Measurements from ENCODE around the gene TMEM106C. TPM values are rescaled to one million over a fixed set of nuclear protein-coding genes. Genes with fewer than 3 reads are reported as not detected.

TMEM106C gene
- total and polyA plus RNA-seq, 2 donors from 2014 or later = 51.7 to 126 TPM

- H3K36me3 ChIP-seq (ENCODE audit: control insufficient read depth in 2 of 3, insufficient read depth in 3 of 3, low read length in 3 of 3) = no peaks in the 10 kb centered on the region
- H3K27me3 ChIP-seq (ENCODE audit: control insufficient read depth, insufficient read depth, low read length) = no peaks in the 10 kb centered on the region
- no peak overlapping the region for H3K4me3 ChIP-seq (ENCODE audit: low read length in 3 of 3)
- intact Hi-C loops (cut with DNase I) = no loop called here
- TF ChIP-seq, protein P1, sequence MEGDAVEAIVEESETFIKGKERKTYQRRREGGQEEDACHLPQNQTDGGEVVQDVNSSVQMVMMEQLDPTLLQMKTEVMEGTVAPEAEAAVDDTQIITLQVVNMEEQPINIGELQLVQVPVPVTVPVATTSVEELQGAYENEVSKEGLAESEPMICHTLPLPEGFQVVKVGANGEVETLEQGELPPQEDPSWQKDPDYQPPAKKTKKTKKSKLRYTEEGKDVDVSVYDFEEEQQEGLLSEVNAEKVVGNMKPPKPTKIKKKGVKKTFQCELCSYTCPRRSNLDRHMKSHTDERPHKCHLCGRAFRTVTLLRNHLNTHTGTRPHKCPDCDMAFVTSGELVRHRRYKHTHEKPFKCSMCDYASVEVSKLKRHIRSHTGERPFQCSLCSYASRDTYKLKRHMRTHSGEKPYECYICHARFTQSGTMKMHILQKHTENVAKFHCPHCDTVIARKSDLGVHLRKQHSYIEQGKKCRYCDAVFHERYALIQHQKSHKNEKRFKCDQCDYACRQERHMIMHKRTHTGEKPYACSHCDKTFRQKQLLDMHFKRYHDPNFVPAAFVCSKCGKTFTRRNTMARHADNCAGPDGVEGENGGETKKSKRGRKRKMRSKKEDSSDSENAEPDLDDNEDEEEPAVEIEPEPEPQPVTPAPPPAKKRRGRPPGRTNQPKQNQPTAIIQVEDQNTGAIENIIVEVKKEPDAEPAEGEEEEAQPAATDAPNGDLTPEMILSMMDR (IDR thresholded peaks at IDR 0.05; ENCODE audit: borderline replicate concordance, extremely low read depth, insufficient read depth) = no peak
- no peaks in the 10 kb centered on the region for H3K9me3 ChIP-seq (ENCODE audit: control insufficient read depth in 2 of 3, insufficient read depth in 1 of 3, low read length in 3 of 3)
- no peaks in the 10 kb centered on the region for H3K4me1 ChIP-seq (ENCODE audit: control insufficient read depth in 2 of 3, insufficient read depth in 2 of 3, low read depth in 1 of 3, low read length in 3 of 3)
- no peak for FAIRE-seq
- DNase-seq = peak in 2 of 5 donors; percentile 35 to 69
- H3K27ac ChIP-seq (ENCODE audit: low read depth in 2 of 2, low read length in 2 of 2) = no peak overlapping the region
- H3K9ac ChIP-seq (ENCODE audit: low read length in 3 of 3) = no peak overlapping the region
Observed at GRCh38 chr12:47990351-47991105, 27.1 kb downstream of the TMEM106C start.

- DNase-seq (peak in 2 of 5 donors; percentile 56 to 63), FAIRE-seq (no peak)
- TF ChIP-seq, protein P1 (IDR thresholded peaks at IDR 0.05; ENCODE audit: borderline replicate concordance, extremely low read depth, insufficient read depth) = no peak
Observed at GRCh38 chr12:47991106-47992061, 28.0 kb downstream of the TMEM106C start.

DNA sequence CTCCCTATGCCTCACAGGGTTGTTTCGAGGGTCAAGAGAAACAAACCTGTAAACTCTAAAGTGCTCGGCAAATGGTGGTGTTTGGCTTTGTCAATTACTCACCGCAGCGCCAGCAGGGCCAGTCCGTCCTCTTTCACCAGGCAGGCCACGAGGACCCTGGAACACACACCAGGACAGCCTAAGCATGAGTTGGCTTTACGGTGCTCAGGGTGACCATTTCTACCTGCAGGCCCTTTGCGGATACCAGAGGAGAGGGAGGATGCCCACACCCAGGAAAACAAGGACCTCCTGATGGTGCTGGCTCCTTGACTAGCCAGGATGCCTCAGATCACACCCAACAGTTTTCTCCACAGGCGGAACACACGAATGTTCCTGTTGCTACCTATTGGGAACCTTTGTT lies 29.4 kb downstream of the TMEM106C start:
- Histone ChIP-seq H3K9me3 (ENCODE audit: control insufficient read depth in 2 of 3, insufficient read depth in 1 of 3, low read length in 3 of 3) (no peaks in the 10 kb centered on the region), H3K4me3 (ENCODE audit: low read length in 3 of 3) (no peak overlapping the region), H3K4me1 (ENCODE audit: control insufficient read depth in 2 of 3, insufficient read depth in 2 of 3, low read depth in 1 of 3, low read length in 3 of 3) (no peaks in the 10 kb centered on the region), H3K9ac (ENCODE audit: low read length in 3 of 3) (no peak overlapping the region), H3K36me3 (ENCODE audit: control insufficient read depth in 2 of 3, insufficient read depth in 3 of 3, low read length in 3 of 3) (no peaks in the 10 kb centered on the region), H3K27me3 (ENCODE audit: control insufficient read depth, insufficient read depth, low read length) (no peaks in the 10 kb centered on the region), H3K27ac (ENCODE audit: low read depth in 2 of 2, low read length in 2 of 2) (no peak overlapping the region)
- TF ChIP-seq, protein P1 (IDR thresholded peaks at IDR 0.05; ENCODE audit: borderline replicate concordance, extremely low read depth, insufficient read depth) = no peak
- FAIRE-seq (no peak), DNase-seq (peak in 1 of 5 donors; percentile 10)
- intact Hi-C loops (cut with DNase I) = no loop called here

More at GRCh38 chr12:47991106-47992061, 28.0 kb downstream of the TMEM106C start:
- no peak overlapping the region for H3K9ac ChIP-seq (ENCODE audit: low read length in 3 of 3)
- H3K4me1 ChIP-seq (ENCODE audit: control insufficient read depth in 2 of 3, insufficient read depth in 2 of 3, low read depth in 1 of 3, low read length in 3 of 3) = no peaks in the 10 kb centered on the region
- no peak overlapping the region for H3K27ac ChIP-seq (ENCODE audit: low read depth in 2 of 2, low read length in 2 of 2)
- intact Hi-C loops (cut with DNase I) = no loop called here
- H3K9me3 ChIP-seq (ENCODE audit: control insufficient read depth in 2 of 3, insufficient read depth in 1 of 3, low read length in 3 of 3) = no peaks in the 10 kb centered on the region
- no peaks in the 10 kb centered on the region for H3K27me3 ChIP-seq (ENCODE audit: control insufficient read depth, insufficient read depth, low read length)
- no peaks in the 10 kb centered on the region for H3K36me3 ChIP-seq (ENCODE audit: control insufficient read depth in 2 of 3, insufficient read depth in 3 of 3, low read length in 3 of 3)
- no peak overlapping the region for H3K4me3 ChIP-seq (ENCODE audit: low read length in 3 of 3)
